T-cell (primary cell): ENCODE data around the gene HIC2. TPM values are rescaled to one million over a fixed set of nuclear protein-coding genes. Genes with fewer than 3 reads are reported as not detected.
"Not testable (repeated sequence)": the region's sequence is repeated elsewhere in the genome, so short reads cannot be mapped to it uniquely, and the experiment has no call there.

Experiments
- ATAC-seq, 4 experiments: fragments of 200-7000 bp in 3 of 4; fragments of 150-1000 bp in 1 of 4; cut with Tn5 transposase; replicated peaks in 1 of 4; 1 replicate in 3 of 4; 2 replicates in 1 of 4; pipeline ENCODE4 v1.10.0; 2021; ENCODE audit warnings: moderate library complexity in 3 of 4, mild to moderate bottlenecking in 2 of 4, moderate number of reproducible peaks in 1 of 4
- CTCF ChIA-PET, 2 donors: fragments of 300-600 bp; sonication (Branson Sonifier 250); formaldehyde crosslinking; loops; one replicate each; lab custom pipeline; 2022; ENCODE audit warnings: antibody characterized with exemption in 2 of 2; lab: Charles Lee
- POLR2A ChIA-PET, 2 donors: fragments of 300-600 bp; sonication (Branson Sonifier 250); formaldehyde crosslinking; loops; one replicate each; lab custom pipeline; 2022; ENCODE audit warnings: antibody characterized with exemption in 2 of 2; lab: Charles Lee
- DNase-seq, 35 experiments: peaks; one replicate each; pipeline versions ENCODE4 v3.0.0 to v3.0.0-alpha.2; 2013 to 2023
- H3K27ac ChIP-seq: one replicate; pipeline ENCODE4 v1.5.1; 2013; ENCODE audit warnings: low read length
- H3K27me3 ChIP-seq, 2 experiments: replicated peaks in 1 of 2; 1 replicate in 1 of 2; 2 replicates in 1 of 2; pipeline versions ENCODE4 v1.6.1 to v1.7.0; 2013; ENCODE audit warnings: low read length in 1 of 2, mixed read lengths in 1 of 2; ENCODE audit not compliant: control insufficient read depth in 2 of 2, insufficient read depth in 2 of 2; ENCODE audit errors: extremely low read depth in 1 of 2
- H3K36me3 ChIP-seq, 2 donors: 1 replicate in 1 of 2; 2 replicates in 1 of 2; pipeline versions ENCODE4 v1.6.1 to v1.7.0; 2013; ENCODE audit warnings: low read length in 1 of 2; ENCODE audit not compliant: control insufficient read depth in 2 of 2, insufficient read depth in 1 of 2; ENCODE audit errors: extremely low read depth in 1 of 2
- H3K4me1 ChIP-seq, 2 experiments: 1 replicate in 1 of 2; 2 replicates in 1 of 2; pipeline versions ENCODE4 v1.6.1 to v1.7.0; 2013; ENCODE audit warnings: low read length in 2 of 2, mixed read lengths in 1 of 2; ENCODE audit not compliant: insufficient read depth in 2 of 2, control insufficient read depth in 1 of 2; ENCODE audit errors: extremely low read depth in 1 of 2
- H3K4me3 ChIP-seq, 2 donors: 1 replicate in 1 of 2; 2 replicates in 1 of 2; pipeline versions ENCODE4 v1.5.1 to v1.7.0; 2013; ENCODE audit warnings: mild to moderate bottlenecking in 2 of 2, low read length in 1 of 2, moderate library complexity in 1 of 2; ENCODE audit not compliant: control insufficient read depth in 1 of 2; ENCODE audit errors: extremely low read depth in 1 of 2
- H3K9me3 ChIP-seq: 2 replicates; pipeline ENCODE4 v1.7.0; 2013
- H3K27ac Mint-ChIP-seq, 2 donors: one replicate each; pipeline ENCODE4 v1.8.0; 2020 to 2021; ENCODE audit warnings: mild to moderate bottlenecking in 2 of 2, mixed read lengths in 2 of 2
- H3K27me3 Mint-ChIP-seq, 2 donors: one replicate each; pipeline ENCODE4 v1.8.0; 2021 to 2022; ENCODE audit warnings: mixed read lengths in 2 of 2
- H3K36me3 Mint-ChIP-seq: one replicate; pipeline ENCODE4 v1.8.0; 2021; ENCODE audit warnings: mixed read lengths
- H3K4me1 Mint-ChIP-seq, 3 donors: one replicate each; pipeline ENCODE4 v1.8.0; 2020 to 2022; ENCODE audit warnings: mixed read lengths in 3 of 3, mild to moderate bottlenecking in 1 of 3
- H3K4me3 Mint-ChIP-seq, 3 donors: one replicate each; pipeline ENCODE4 v1.8.0; 2020 to 2022; ENCODE audit warnings: mild to moderate bottlenecking in 3 of 3, mixed read lengths in 3 of 3, moderate library complexity in 3 of 3
- H3K9me3 Mint-ChIP-seq, 3 donors: one replicate each; pipeline ENCODE4 v1.8.0; 2020 to 2022; ENCODE audit warnings: mixed read lengths in 3 of 3
- WGBS: methylation state at CpG from one replicate; pipeline ENCODE4 v1.1.5; 2013; ENCODE audit warnings: missing lambda C conversion rate; ENCODE audit not compliant: insufficient coverage; 5-methylcytosine and 5-hydroxymethylcytosine counted together
- total RNA-seq, 35 experiments: library from RNA in 6 of 35; stranded (reverse) in 6 of 35; fragments of 120-200 nt in 1 of 35; gene quantifications; one replicate each; pipeline versions ENCODE4 v1.2.1 to v1.2.4 and lab custom pipeline; 2013 to 2026

Gene HIC2
- total RNA-seq, 5 donors from 2014 or later (not counting 1 experiment from before 2014, with no cell fraction given): 8.8 to 12.1 (median 10.0) TPM

GRCh38 chr22:21450320-21450831 lies 33.2 kb downstream of the HIC2 start:
- no peak overlapping the region for H3K27ac ChIP-seq
- H3K27me3 Mint-ChIP-seq: no peaks in the 10 kb centered on the region
- no peak overlapping the region for H3K4me3 ChIP-seq
- ATAC-seq: no peak
- no peaks in the 10 kb centered on the region for H3K27me3 ChIP-seq
- H3K4me3 Mint-ChIP-seq: no peak overlapping the region
- no peaks in the 10 kb centered on the region for H3K9me3 Mint-ChIP-seq
- no peaks in the 10 kb centered on the region for H3K4me1 Mint-ChIP-seq
- peaks cover 7% of the 10 kb centered on the region for H3K36me3 Mint-ChIP-seq
- no peaks in the 10 kb centered on the region for H3K4me1 ChIP-seq
- POLR2A ChIA-PET: no interaction called here
- no peak overlapping the region for H3K27ac Mint-ChIP-seq
- peak in 2 of 35 experiments; percentile 1 to 11 for DNase-seq
- peaks cover 10 to 11% of the 10 kb centered on the region in 2 donors for H3K36me3 ChIP-seq
- H3K9me3 ChIP-seq: no peaks in the 10 kb centered on the region
- CTCF ChIA-PET: no interaction called here
- 89% methylated on average over 8 of the region's 19 CpGs for WGBS

- 50% methylated on average over 2 of the region's 9 CpGs for WGBS
- H3K36me3 Mint-ChIP-seq: peaks cover 7% of the 10 kb centered on the region
- DNase-seq: peak in 1 of 35 experiments; percentile 7
- ChIA-PET POLR2A (no interaction called here), CTCF (no interaction called here)
- peaks cover 6 to 11% of the 10 kb centered on the region in 2 donors for H3K36me3 ChIP-seq
- no peaks in the 10 kb centered on the region for H3K9me3 ChIP-seq
- no peak overlapping the region for H3K27ac Mint-ChIP-seq
- H3K27ac ChIP-seq: no peak overlapping the region
- H3K27me3 ChIP-seq: no peaks in the 10 kb centered on the region
- H3K4me3 Mint-ChIP-seq: no peak overlapping the region
- H3K27me3 Mint-ChIP-seq: no peaks in the 10 kb centered on the region
- H3K4me1 ChIP-seq: no peaks in the 10 kb centered on the region
- no peak for ATAC-seq
- H3K4me3 ChIP-seq: no peak overlapping the region
- no peaks in the 10 kb centered on the region for H3K9me3 Mint-ChIP-seq
- H3K4me1 Mint-ChIP-seq: no peaks in the 10 kb centered on the region
Measured at GRCh38 chr22:21450858-21451353, 33.7 kb downstream of the HIC2 start.

GRCh38 chr22:21451545-21452520 lies 34.7 kb downstream of the HIC2 start:
- Histone ChIP-seq H3K4me1 (no peaks in the 10 kb centered on the region), H3K27me3 (no peaks in the 10 kb centered on the region), H3K27ac (no peak overlapping the region), H3K9me3 (no peaks in the 10 kb centered on the region), H3K36me3 (peaks cover 0 to 3% of the 10 kb centered on the region in 2 donors), H3K4me3 (no peak overlapping the region)
- Mint-ChIP-seq H3K27me3 (no peaks in the 10 kb centered on the region), H3K4me1 (no peaks in the 10 kb centered on the region), H3K36me3 (no peaks in the 10 kb centered on the region), H3K4me3 (no peak overlapping the region), H3K27ac (no peak overlapping the region), H3K9me3 (no peaks in the 10 kb centered on the region)
- WGBS: 89% methylated on average over 6 of the region's 7 CpGs
- CTCF ChIA-PET: no interaction called here
- DNase-seq (peak in 2 of 35 experiments; percentile 2 to 15), ATAC-seq (no peak)
- POLR2A ChIA-PET: no interaction called here

GRCh38 chr22:21452666-21453065 lies 35.5 kb downstream of the HIC2 start:
- H3K27ac ChIP-seq, H3K4me3 Mint-ChIP-seq, H3K36me3 ChIP-seq, H3K4me1 ChIP-seq, CTCF ChIA-PET, H3K27ac Mint-ChIP-seq, ATAC-seq, H3K9me3 ChIP-seq, H3K4me1 Mint-ChIP-seq, POLR2A ChIA-PET, H3K27me3 ChIP-seq, H3K4me3 ChIP-seq, H3K9me3 Mint-ChIP-seq, H3K36me3 Mint-ChIP-seq, H3K27me3 Mint-ChIP-seq: not testable (repeated sequence)
- DNase-seq: peak in 2 of 35 experiments; percentile 2 to 9
- WGBS: 83% methylated on average over 2 of the region's 4 CpGs

- H3K27me3 Mint-ChIP-seq, H3K9me3 Mint-ChIP-seq, ATAC-seq, H3K9me3 ChIP-seq, H3K36me3 Mint-ChIP-seq, CTCF ChIA-PET, H3K4me1 Mint-ChIP-seq, POLR2A ChIA-PET, H3K27ac ChIP-seq, H3K27me3 ChIP-seq, H3K4me3 Mint-ChIP-seq, H3K4me1 ChIP-seq, H3K27ac Mint-ChIP-seq, H3K36me3 ChIP-seq, DNase-seq, H3K4me3 ChIP-seq: not testable (repeated sequence)
- 92% methylated on average over 8 of the region's 9 CpGs for WGBS
Measured at GRCh38 chr22:21454998-21455333, 37.8 kb downstream of the HIC2 start.

- Mint-ChIP-seq H3K9me3 (no peaks in the 10 kb centered on the region), H3K4me1 (no peaks in the 10 kb centered on the region), H3K27ac (no peak overlapping the region), H3K4me3 (no peak overlapping the region), H3K27me3 (no peaks in the 10 kb centered on the region), H3K36me3 (no peaks in the 10 kb centered on the region)
- DNase-seq (no peak), ATAC-seq (no peak)
- no peak overlapping the region for H3K27ac ChIP-seq
- no peaks in the 10 kb centered on the region for H3K4me1 ChIP-seq
- ChIA-PET CTCF (no interaction called here), POLR2A (no interaction called here)
- H3K4me3 ChIP-seq: no peak overlapping the region
- WGBS: 95% methylated on average over 19 of the region's 19 CpGs
- H3K36me3 ChIP-seq: no peaks in the 10 kb centered on the region
- no peaks in the 10 kb centered on the region for H3K27me3 ChIP-seq
- H3K9me3 ChIP-seq: no peaks in the 10 kb centered on the region
Measured at GRCh38 chr22:21455334-21456089, 38.3 kb downstream of the HIC2 start.
